Activated CD8-positive, alpha-beta memory T cell treated with anti-CD3 and anti-CD28 coated beads, Interleukin-2, amount 50 U/mL, for 24 hours (primary cell): Measurements from ENCODE around the gene ITPR1.

Experiments
- DNase-seq: peaks from one replicate; pipeline ENCODE4 v3.0.0-alpha.2; 2020; ENCODE audit errors: extremely low read depth

ITPR1 gene

GRCh38 chr3:4814305-4814903 lies 321.3 kb downstream of the ITPR1 start:
- DNase-seq = no peak

GRCh38 chr3:4814904-4815574 lies 321.9 kb downstream of the ITPR1 start:
- DNase-seq = no peak

GRCh38 chr3:4816306-4816705 lies 323.2 kb downstream of the ITPR1 start:
- DNase-seq = no peak

- DNase-seq = no peak
Observed at GRCh38 chr3:4816718-4817117, 323.6 kb downstream of the ITPR1 start.

GRCh38 chr3:4817128-4817527 lies 324.0 kb downstream of the ITPR1 start:
- no peak for DNase-seq

- no peak for DNase-seq
Observed at GRCh38 chr3:4818164-4818563, 325.0 kb downstream of the ITPR1 start.

- DNase-seq = no peak
Observed at GRCh38 chr3:4818986-4819693, 326.0 kb downstream of the ITPR1 start.

GRCh38 chr3:4819746-4820145 lies 326.6 kb downstream of the ITPR1 start:
- DNase-seq = no peak

GRCh38 chr3:4820296-4821121 lies 327.4 kb downstream of the ITPR1 start:
- DNase-seq = peak; percentile 20

- no peak for DNase-seq
Observed at GRCh38 chr3:4821338-4821737, 328.2 kb downstream of the ITPR1 start.

- peak; percentile 57 for DNase-seq
Observed at GRCh38 chr3:4821975-4822374, 328.8 kb downstream of the ITPR1 start.

GRCh38 chr3:4822568-4822967 lies 329.4 kb downstream of the ITPR1 start:
- no peak for DNase-seq

GRCh38 chr3:4823385-4823784 lies 330.2 kb downstream of the ITPR1 start:
- no peak for DNase-seq

GRCh38 chr3:4823986-4824925 lies 331.1 kb downstream of the ITPR1 start:
- no peak for DNase-seq

GRCh38 chr3:4824926-4825325 lies 331.8 kb downstream of the ITPR1 start:
- DNase-seq = no peak

- DNase-seq = no peak
Observed at GRCh38 chr3:4825436-4826236, 332.5 kb downstream of the ITPR1 start.

GRCh38 chr3:4826237-4827100 lies 333.3 kb downstream of the ITPR1 start:
- no peak for DNase-seq

- DNase-seq = no peak
Observed at GRCh38 chr3:4827767-4828166, 334.6 kb downstream of the ITPR1 start.

- no peak for DNase-seq
Observed at GRCh38 chr3:4828279-4829030, 335.3 kb downstream of the ITPR1 start.
